KMS-11 (cell line): ENCODE data around the gene GAREM1.

ENCODE experiments used
- H2AFZ ChIP-seq: fragments of 200-600 bp; sonication (generic); 2 replicates; pipeline ENCODE4 v1.6.1; 2016; ENCODE audit warnings: antibody characterized with exemption, mixed run types, low read depth
- H3K27ac ChIP-seq: fragments of 200-600 bp; sonication (generic); 2 replicates; pipeline ENCODE4 v1.6.1; 2016; ENCODE audit warnings: mild to moderate bottlenecking, mixed run types
- H3K27me3 ChIP-seq: fragments of 200-600 bp; sonication (generic); 2 replicates; pipeline ENCODE4 v1.6.1; 2017; ENCODE audit warnings: mild to moderate bottlenecking, low read depth, mixed run types, moderate library complexity; ENCODE audit not compliant: insufficient read depth
- H3K36me3 ChIP-seq: fragments of 200-600 bp; sonication (generic); 2 replicates; pipeline ENCODE4 v1.6.1; 2017; ENCODE audit warnings: mild to moderate bottlenecking, mixed run types; ENCODE audit not compliant: insufficient read depth
- H3K4me1 ChIP-seq: fragments of 200-600 bp; sonication (generic); 2 replicates; pipeline ENCODE4 v1.6.1; 2016; ENCODE audit warnings: mild to moderate bottlenecking, low read depth, mixed run types; ENCODE audit not compliant: poor library complexity, severe bottlenecking
- H3K4me2 ChIP-seq: fragments of 200-600 bp; sonication (generic); 2 replicates; pipeline ENCODE4 v1.7.0; 2016; ENCODE audit warnings: mild to moderate bottlenecking, mixed run types
- H3K4me3 ChIP-seq: fragments of 200-600 bp; sonication (generic); IDR thresholded peaks from 2 replicates; pipeline ENCODE4 v1.6.1; 2017; ENCODE audit warnings: low read depth, low read length, mixed read lengths; ENCODE audit not compliant: insufficient read depth
- H3K79me2 ChIP-seq: fragments of 200-600 bp; sonication (generic); 2 replicates; pipeline ENCODE4 v1.6.1; 2016; ENCODE audit warnings: low read depth, mixed run types; ENCODE audit not compliant: insufficient read depth
- H3K9ac ChIP-seq: fragments of 200-600 bp; sonication (generic); 2 replicates; pipeline ENCODE4 v1.6.1; 2016; ENCODE audit warnings: mild to moderate bottlenecking, mixed run types
- H4K20me1 ChIP-seq: fragments of 200-600 bp; sonication (generic); 2 replicates; pipeline ENCODE4 v1.6.1; 2016; ENCODE audit warnings: mild to moderate bottlenecking, mixed run types; ENCODE audit not compliant: insufficient read depth
- TF ChIP-seq, protein P1 (sequence below): fragments of 200-600 bp; sonication (generic); conservative IDR thresholded peaks from 2 replicates; pipeline ENCODE4 v1.6.1; 2017; ENCODE audit warnings: low read depth, mild to moderate bottlenecking, antibody characterized with exemption, low read length, moderate library complexity, mixed read lengths

GAREM1 gene

DNA sequence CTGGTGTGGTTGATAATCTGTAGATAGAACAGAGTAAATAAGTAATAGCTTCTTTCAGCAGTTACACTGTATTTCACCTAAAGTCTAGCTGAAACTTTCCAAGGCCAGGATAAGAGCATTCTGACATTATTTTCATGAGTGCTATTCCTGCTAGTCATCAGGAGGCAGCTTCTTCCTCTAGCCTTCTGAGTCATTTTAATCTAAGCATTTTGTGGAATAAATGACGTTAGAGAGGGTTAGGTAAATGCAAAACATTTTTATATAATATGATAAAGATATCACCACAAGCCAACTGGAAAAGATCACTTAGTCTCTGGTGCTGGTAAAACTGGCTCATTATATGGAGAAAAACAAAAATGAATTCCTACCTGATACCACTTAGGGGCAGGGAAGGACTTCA, 142.3 kb downstream of the GAREM1 start:
- TF ChIP-seq, protein P1, sequence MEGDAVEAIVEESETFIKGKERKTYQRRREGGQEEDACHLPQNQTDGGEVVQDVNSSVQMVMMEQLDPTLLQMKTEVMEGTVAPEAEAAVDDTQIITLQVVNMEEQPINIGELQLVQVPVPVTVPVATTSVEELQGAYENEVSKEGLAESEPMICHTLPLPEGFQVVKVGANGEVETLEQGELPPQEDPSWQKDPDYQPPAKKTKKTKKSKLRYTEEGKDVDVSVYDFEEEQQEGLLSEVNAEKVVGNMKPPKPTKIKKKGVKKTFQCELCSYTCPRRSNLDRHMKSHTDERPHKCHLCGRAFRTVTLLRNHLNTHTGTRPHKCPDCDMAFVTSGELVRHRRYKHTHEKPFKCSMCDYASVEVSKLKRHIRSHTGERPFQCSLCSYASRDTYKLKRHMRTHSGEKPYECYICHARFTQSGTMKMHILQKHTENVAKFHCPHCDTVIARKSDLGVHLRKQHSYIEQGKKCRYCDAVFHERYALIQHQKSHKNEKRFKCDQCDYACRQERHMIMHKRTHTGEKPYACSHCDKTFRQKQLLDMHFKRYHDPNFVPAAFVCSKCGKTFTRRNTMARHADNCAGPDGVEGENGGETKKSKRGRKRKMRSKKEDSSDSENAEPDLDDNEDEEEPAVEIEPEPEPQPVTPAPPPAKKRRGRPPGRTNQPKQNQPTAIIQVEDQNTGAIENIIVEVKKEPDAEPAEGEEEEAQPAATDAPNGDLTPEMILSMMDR = no peak
- H3K36me3 ChIP-seq = no peaks in the 10 kb centered on the region
- H3K4me1 ChIP-seq = no peaks in the 10 kb centered on the region
- no peaks in the 10 kb centered on the region for H3K27me3 ChIP-seq
- no peaks in the 10 kb centered on the region for H4K20me1 ChIP-seq
- no peak overlapping the region for H2AFZ ChIP-seq
- H3K4me3 ChIP-seq = no peak overlapping the region
- no peaks in the 10 kb centered on the region for H3K79me2 ChIP-seq
- H3K27ac ChIP-seq = no peak overlapping the region
- H3K9ac ChIP-seq = no peak overlapping the region
- no peak overlapping the region for H3K4me2 ChIP-seq

DNA sequence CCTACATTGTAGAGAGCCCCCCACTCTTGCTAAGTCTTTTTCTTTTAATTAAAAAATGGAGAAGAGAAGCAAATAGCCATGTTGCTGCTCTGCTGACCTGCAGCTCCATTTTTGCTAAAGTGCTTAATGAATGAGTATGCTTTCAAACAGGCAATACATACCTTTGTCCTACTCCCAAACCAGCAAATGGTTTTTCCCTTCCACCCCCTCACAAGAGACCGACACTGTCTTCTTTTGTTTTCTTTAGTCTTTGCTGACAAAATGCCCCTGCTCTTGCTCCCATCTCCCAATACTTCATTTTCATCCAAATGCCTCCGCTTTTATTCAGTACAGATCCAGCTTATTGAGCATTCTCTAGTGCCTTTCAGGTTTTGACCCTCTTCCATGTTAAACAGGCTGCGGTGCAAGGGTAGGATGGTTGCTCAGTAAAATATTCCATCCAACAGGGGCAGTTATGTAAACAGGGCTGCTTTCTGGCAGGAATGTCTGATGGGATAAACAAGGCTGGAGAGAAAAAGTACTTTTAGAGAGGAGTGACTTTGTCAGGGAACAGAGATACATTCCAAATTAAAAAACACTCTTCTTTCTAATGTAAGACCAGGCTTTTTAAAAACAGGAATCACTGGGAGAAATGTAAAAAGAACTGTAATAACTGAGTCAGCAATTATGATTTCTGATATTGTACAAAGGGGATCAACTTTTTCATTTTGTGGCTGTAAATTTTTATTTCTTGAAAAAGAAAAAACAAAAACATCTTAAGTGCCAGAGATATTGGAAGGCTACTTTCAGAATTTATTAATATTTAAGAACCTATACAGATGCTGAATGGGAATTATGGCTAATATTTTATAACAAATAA, 144.0 kb downstream of the GAREM1 start:
- Histone ChIP-seq H3K4me3 (no peak overlapping the region), H4K20me1 (no peaks in the 10 kb centered on the region), H3K79me2 (no peaks in the 10 kb centered on the region), H2AFZ (no peak overlapping the region), H3K4me1 (no peaks in the 10 kb centered on the region), H3K4me2 (no peak overlapping the region), H3K27me3 (no peaks in the 10 kb centered on the region), H3K9ac (no peak overlapping the region), H3K36me3 (no peaks in the 10 kb centered on the region), H3K27ac (no peak overlapping the region)
- TF ChIP-seq, protein P1 = no peak

DNA sequence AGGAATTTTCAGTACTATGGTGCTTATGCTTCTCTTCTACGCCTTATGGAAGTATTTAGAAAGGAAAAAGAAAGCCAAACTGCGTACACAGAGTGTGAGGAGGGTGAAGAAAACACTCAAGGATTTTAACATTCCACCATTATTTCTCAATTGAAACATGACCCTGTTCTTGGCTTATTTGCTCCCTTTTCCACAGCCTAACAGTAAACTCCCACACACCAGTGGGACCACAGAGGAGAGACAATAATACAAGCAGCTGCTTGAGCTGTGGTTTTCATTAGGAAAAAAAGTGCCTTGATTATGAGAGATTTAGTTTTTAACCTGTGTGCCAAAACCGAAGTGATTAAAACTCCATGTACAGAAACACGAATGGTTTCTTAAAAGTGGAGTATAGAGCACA, 146.5 kb downstream of the GAREM1 start:
- no peaks in the 10 kb centered on the region for H4K20me1 ChIP-seq
- no peaks in the 10 kb centered on the region for H3K36me3 ChIP-seq
- H3K79me2 ChIP-seq = no peaks in the 10 kb centered on the region
- no peaks in the 10 kb centered on the region for H3K27me3 ChIP-seq
- H3K4me1 ChIP-seq = no peaks in the 10 kb centered on the region
- no peak overlapping the region for H3K4me2 ChIP-seq
- no peak overlapping the region for H2AFZ ChIP-seq
- H3K4me3 ChIP-seq = no peak overlapping the region
- H3K9ac ChIP-seq = no peak overlapping the region
- TF ChIP-seq, protein P1 = no peak
- no peak overlapping the region for H3K27ac ChIP-seq

- Histone ChIP-seq H3K79me2 (no peaks in the 10 kb centered on the region), H3K27me3 (no peaks in the 10 kb centered on the region), H2AFZ (no peak overlapping the region), H3K4me3 (no peak overlapping the region), H3K36me3 (no peaks in the 10 kb centered on the region), H4K20me1 (no peaks in the 10 kb centered on the region), H3K27ac (no peak overlapping the region), H3K4me2 (no peak overlapping the region), H3K9ac (no peak overlapping the region), H3K4me1 (no peaks in the 10 kb centered on the region)
- TF ChIP-seq, protein P1 = no peak
Observed at GRCh38 chr18:32321826-32322225, 148.9 kb downstream of the GAREM1 start.
